Ishikawa (cell line): ENCODE data around the gene A4GALT.

Source experiments
- CEBPB ChIP-seq: IDR thresholded peaks from 2 replicates; pipeline ENCODE4 v1.6.1; 2012
- CREB1 ChIP-seq: IDR thresholded peaks from 2 replicates; pipeline ENCODE4 v1.6.1; 2012; ENCODE audit warnings: low read depth
- EGR1 ChIP-seq: IDR thresholded peaks from 2 replicates; pipeline ENCODE4 v1.6.1; 2012
- EP300 ChIP-seq: IDR thresholded peaks from 2 replicates; pipeline ENCODE4 v1.6.1; 2012; ENCODE audit warnings: borderline replicate concordance
- FOXM1 ChIP-seq: IDR thresholded peaks from 2 replicates; pipeline ENCODE4 v1.6.1; 2012; ENCODE audit warnings: low read depth, borderline replicate concordance
- NFIC ChIP-seq: IDR thresholded peaks from 2 replicates; pipeline ENCODE4 v1.6.1; 2012
- RAD21 ChIP-seq: IDR thresholded peaks from 2 replicates; pipeline ENCODE4 v1.6.1; 2012; ENCODE audit warnings: low read depth
- TAF1 ChIP-seq: IDR thresholded peaks from 2 replicates; pipeline ENCODE4 v1.6.1; 2012; ENCODE audit warnings: low read depth, mild to moderate bottlenecking
- TCF12 ChIP-seq: IDR thresholded peaks from 2 replicates; pipeline ENCODE4 v1.6.1; 2012; ENCODE audit warnings: low read depth
- TEAD4 ChIP-seq: IDR thresholded peaks from 2 replicates; pipeline ENCODE4 v1.6.1; 2012
- YY1 ChIP-seq: IDR thresholded peaks from 2 replicates; pipeline ENCODE4 v1.6.1; 2012; ENCODE audit warnings: low read depth
- ZBTB7A ChIP-seq: IDR thresholded peaks from 2 replicates; pipeline ENCODE4 v1.6.1; 2012; ENCODE audit warnings: low read depth
- TF ChIP-seq, protein P1 (sequence below): IDR thresholded peaks from 2 replicates; pipeline ENCODE4 v1.6.1; 2012; ENCODE audit warnings: low read depth, mild to moderate bottlenecking
- TF ChIP-seq, protein P2 (sequence below): IDR thresholded peaks from 2 replicates; pipeline ENCODE4 v1.6.1; 2012
- TF ChIP-seq, protein P3 (sequence below): IDR thresholded peaks from 2 replicates; pipeline ENCODE4 v1.6.1; 2012

A4GALT gene

DNA sequence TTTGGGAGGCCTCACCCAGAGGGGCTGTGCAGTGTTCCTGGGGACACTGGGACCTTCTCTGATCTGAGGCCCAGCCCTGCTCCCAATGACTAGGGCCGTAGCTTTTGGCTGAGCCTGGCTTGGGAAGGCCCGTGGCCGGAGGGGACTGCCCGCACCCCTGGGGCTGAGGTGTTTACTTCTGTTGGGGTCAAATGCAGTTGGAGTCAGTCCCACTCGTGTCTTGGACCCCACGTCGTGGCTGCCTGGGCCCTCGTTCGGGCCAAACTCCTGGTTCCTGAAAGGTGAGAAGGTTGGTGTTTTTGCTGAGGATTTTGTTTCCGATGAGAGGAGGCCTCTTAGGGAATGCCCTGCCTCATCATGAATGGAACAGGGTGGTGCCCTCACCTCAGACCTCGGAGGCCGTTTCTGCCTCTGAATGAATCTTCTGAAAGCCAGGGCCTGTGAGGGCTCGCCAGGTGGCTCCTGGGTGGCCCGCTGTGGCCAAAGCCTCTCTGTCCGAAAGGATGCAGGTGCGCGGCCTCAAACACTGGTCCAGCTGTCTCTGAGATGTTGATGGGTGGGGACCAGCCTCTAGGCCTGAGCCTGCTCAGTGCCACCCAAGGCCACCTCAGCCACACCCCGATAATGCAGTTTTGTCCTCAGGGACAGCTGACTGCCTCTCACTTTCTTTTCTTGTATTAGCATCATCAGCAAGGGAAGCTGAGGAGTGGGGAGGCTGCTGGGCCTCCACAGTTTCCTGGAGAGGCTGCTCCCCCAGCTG is 40.3 kb upstream of the A4GALT start:
- TF ChIP-seq CEBPB, result no peak
- TF ChIP-seq RAD21, result no peak
- TF ChIP-seq, protein P1, sequence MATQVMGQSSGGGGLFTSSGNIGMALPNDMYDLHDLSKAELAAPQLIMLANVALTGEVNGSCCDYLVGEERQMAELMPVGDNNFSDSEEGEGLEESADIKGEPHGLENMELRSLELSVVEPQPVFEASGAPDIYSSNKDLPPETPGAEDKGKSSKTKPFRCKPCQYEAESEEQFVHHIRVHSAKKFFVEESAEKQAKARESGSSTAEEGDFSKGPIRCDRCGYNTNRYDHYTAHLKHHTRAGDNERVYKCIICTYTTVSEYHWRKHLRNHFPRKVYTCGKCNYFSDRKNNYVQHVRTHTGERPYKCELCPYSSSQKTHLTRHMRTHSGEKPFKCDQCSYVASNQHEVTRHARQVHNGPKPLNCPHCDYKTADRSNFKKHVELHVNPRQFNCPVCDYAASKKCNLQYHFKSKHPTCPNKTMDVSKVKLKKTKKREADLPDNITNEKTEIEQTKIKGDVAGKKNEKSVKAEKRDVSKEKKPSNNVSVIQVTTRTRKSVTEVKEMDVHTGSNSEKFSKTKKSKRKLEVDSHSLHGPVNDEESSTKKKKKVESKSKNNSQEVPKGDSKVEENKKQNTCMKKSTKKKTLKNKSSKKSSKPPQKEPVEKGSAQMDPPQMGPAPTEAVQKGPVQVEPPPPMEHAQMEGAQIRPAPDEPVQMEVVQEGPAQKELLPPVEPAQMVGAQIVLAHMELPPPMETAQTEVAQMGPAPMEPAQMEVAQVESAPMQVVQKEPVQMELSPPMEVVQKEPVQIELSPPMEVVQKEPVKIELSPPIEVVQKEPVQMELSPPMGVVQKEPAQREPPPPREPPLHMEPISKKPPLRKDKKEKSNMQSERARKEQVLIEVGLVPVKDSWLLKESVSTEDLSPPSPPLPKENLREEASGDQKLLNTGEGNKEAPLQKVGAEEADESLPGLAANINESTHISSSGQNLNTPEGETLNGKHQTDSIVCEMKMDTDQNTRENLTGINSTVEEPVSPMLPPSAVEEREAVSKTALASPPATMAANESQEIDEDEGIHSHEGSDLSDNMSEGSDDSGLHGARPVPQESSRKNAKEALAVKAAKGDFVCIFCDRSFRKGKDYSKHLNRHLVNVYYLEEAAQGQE, result no peak
- no peak for TF ChIP-seq EP300
- TF ChIP-seq EGR1, result no peak
- TF ChIP-seq NFIC, result no peak
- no peak for TF ChIP-seq TCF12

DNA sequence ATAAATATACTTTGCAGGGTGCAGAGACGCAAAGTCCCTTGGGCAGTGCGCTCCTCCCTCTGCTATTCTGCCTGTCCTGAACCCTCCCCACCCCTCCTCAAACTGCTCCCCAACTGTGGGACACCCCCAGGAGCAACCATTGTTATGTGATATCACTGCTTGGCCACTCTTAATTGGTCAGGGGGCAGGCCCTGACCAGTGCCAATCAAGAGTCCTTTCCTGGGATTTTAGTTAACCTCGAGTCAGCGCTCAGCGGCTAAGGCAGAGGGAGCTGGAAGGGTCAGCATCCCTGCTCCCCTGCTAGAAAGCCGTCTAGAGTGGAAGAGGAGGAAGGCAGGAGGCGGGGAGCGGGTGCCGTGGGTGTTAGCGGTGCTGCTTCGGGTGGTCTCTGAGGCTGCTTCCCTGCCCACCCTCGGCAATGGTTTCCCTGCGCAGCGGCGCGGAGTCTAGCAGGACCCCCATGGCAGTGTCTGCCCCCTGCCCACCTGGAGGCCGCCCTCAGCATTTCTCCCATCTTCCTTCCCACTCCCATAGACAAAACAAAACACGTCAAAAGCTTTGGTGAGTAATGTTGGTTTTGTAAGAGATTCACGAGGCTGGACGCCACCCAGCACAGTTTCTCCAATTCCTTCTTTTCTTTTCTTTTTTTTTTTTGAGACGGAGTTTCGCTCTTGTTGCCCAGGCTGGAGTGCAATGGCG is 38.4 kb upstream of the A4GALT start:
- TF ChIP-seq RAD21 (no peak), EP300 (no peak), NFIC (no peak)
- TF ChIP-seq, protein P1, result no peak

DNA sequence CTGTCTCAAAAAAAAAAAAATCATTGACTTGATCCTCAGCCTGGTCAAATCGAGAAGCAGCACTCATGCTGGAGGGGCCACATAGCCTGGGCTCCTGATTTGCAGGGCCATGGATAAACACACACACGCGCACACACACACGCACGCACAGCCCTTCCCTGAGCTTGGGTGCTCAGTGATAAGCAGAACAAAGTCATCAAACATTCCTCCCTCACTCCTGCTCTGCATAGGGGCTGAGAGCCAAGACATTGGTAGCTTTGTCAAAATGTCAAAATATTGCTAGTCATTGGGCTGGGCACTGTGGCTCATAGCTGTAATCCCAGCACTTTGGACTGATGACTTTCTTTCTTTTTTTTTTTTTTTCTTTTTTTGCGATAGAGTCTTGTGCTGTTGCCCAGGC is 34.0 kb upstream of the A4GALT start:
- TF ChIP-seq, protein P2, sequence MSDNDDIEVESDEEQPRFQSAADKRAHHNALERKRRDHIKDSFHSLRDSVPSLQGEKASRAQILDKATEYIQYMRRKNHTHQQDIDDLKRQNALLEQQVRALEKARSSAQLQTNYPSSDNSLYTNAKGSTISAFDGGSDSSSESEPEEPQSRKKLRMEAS, result no peak
- no peak for TF ChIP-seq YY1
- no peak for TF ChIP-seq TEAD4
- TF ChIP-seq, protein P3, sequence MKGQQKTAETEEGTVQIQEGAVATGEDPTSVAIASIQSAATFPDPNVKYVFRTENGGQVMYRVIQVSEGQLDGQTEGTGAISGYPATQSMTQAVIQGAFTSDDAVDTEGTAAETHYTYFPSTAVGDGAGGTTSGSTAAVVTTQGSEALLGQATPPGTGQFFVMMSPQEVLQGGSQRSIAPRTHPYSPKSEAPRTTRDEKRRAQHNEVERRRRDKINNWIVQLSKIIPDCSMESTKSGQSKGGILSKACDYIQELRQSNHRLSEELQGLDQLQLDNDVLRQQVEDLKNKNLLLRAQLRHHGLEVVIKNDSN, result no peak
- TF ChIP-seq EGR1, result no peak
- no peak for TF ChIP-seq FOXM1
- TF ChIP-seq RAD21, result no peak
- TF ChIP-seq CREB1, result no peak
- no peak for TF ChIP-seq ZBTB7A
- TF ChIP-seq TAF1, result no peak
- TF ChIP-seq NFIC, result no peak
- TF ChIP-seq TCF12, result no peak
- TF ChIP-seq CEBPB, result no peak

DNA sequence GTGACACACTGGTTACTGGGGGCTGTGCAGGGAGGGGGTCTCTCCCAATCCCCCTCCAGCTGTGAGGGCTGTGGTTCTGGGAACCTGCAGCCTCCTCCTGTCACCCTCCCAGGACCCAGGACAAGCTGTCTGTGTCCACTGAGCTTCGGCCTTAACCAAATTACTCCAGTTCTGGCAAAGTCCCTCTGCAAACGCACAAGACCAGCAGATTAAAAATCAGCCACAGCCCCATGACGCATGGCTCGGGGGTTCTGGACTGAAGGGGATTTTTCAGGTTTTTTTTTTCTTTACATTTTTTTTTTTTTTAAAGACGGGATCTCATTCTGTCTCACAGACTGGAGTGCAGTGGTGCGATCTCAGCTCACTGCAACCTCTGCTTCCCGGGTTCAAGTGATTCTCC is 32.2 kb upstream of the A4GALT start:
- TF ChIP-seq TEAD4, result no peak
- TF ChIP-seq TAF1, result no peak
- TF ChIP-seq RAD21, result no peak
- TF ChIP-seq EGR1, result no peak
- TF ChIP-seq, protein P1, result no peak
- TF ChIP-seq TCF12, result no peak

DNA sequence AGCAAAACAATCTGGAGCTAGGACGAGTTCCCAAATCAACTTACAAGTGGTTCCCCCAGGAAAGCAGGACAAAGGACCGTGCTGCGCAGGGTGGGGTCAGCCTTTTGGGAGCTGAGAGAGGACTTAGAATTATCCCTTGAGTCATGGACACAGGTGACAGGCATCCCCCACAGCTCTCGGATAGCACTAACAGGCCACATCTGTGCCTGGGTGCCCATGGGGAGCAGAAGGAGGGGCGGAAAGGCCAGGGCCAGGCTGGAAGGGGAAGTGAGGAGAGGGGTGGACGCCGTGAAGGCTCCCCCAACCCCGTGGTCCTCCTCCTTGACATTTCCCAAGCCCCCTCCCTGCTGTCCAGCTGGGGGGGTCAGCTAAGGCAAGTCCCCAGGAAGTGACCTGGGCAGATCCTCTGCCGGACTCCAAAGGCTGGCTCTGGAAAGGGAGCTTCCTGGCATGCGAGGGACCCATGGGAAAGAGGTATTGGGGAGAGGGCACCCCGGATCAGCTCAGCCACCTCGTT is 31.6 kb upstream of the A4GALT start:
- TF ChIP-seq TCF12, result no peak
- TF ChIP-seq YY1, result no peak
- no peak for TF ChIP-seq CEBPB
- no peak for TF ChIP-seq CREB1
- TF ChIP-seq, protein P2, result no peak
- TF ChIP-seq TEAD4, result no peak
- TF ChIP-seq RAD21, result no peak
- TF ChIP-seq TAF1, result no peak
- no peak for TF ChIP-seq FOXM1
- TF ChIP-seq, protein P3, result no peak
- TF ChIP-seq NFIC, result no peak
- TF ChIP-seq ZBTB7A, result no peak
- TF ChIP-seq EP300, result no peak
- no peak for TF ChIP-seq EGR1
- TF ChIP-seq, protein P1, result no peak
